ENCODE results near the gene GPD1. TPM values are rescaled to one million over a fixed set of nuclear protein-coding genes. Genes with fewer than 3 reads are reported as not detected.

Gene GPD1
- not detected in 2 replicates for total RNA-seq

GRCh38 chr12:50103767-50104321, at the start of gene GPD1:
GPD1 (plus strand) TSS chr12:50104008; CDS start chr12:50104051, 43 bp downstream.
- no peak for DNase-seq

- peak; percentile 68 for DNase-seq
Measured at GRCh38 chr12:50055831-50056638, 47.8 kb upstream of the GPD1 start.

DNA sequence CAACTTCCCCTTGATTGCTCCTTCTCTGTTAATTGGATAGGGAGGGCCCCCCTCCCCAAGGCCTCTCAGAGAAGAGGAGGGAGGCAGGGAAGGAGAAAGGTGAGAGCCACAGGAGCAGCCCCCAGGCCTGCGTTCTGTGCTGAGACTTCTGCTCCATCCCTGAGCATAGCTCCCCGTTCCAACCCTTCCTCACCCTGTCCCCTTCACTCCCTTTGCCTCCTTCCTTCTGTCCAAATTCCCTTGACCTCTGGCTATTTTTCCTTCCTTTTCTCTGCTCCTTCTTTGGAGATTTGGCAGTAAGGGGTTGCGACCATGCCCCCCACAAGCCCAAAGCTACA, 47.2 kb upstream of the GPD1 start:
- no peak for DNase-seq

DNA sequence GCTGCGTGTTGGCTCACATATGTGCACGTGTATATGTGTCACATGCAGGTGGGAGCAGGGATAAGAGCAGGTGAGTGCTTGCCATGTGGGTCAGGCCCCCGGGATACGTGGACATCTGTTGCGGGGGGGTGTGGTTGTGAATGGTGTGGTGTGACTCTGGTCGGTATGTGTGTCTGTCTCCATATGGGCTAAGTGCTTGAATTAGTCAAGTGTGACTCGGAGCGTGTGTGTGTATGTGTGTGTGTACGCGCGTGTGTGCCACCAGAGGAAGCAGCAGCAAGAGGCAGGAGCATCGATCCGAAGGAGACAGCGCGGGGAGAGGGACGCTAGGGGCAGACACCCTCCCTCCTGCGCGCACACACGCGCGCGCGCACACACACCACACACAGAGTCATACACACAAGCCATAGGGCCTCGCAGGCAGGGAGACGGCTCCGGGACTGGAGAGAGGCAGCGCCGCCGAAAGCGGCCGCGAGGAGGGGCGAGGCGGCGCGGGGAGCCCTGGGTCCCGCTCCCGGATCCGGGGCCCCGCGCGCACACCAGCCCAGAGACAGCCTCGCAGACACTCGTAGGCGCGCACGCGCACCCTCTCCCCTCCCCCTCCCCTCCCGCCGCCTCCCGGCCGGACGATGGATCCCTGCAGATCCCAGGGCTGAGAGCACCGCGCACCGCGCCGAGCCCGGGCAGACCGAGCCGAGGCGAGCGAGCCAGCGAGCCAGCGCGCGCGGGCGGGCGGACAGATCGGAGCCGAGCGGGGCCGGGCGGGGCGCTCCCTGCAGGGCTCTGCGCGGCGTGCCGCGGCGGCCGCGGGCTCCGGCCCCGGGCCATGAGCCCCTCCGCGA, 46.6 kb upstream of the GPD1 start, which contains the start of gene ASIC1:
ASIC1 (plus strand) TSS at position 597 of the 842 bp plus-strand sequence. CDS start 1,171 bp downstream, outside the sequence.
- DNase-seq = peak; percentile 69

DNA sequence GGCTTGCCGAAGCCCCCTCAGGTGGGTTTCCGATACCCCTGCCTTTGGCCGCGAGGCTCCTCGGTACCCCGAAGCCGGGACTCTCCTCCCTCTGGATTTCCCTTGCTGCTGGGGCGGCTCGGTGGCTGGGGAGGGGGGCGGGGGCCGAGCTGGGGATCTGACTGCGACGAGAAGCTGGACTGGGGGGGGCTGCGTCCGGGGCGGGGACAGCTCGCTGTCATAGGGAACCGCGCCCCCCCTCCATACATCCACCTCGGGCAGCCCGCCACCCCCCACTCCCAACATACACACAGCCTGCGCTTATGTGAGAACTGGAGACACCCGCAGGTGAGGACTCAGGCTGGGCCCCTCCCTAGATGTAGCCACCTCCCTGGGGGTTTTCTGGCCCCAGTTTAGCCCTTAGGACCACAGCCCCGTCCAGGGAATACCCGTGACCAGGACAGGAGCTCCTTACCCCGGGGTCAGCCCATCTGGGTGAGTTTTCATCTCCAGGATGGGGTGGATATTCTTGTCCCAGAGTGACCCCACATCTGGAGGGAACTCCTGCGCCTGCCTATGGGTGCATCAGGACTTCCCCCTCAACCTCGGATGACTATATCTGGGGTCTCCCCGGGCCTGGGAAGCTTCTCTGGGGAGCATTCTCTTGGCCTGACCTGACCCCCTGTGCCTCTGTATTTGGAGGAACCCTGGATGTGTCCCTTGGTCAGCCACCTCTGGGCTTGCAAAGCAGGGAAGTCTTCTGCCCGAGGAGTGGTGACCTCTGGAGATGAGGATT, 45.7 kb upstream of the GPD1 start:
- DNase-seq = no peak

- DNase-seq = no peak
Measured at GRCh38 chr12:50058743-50059312, 45.0 kb upstream of the GPD1 start.

DNA sequence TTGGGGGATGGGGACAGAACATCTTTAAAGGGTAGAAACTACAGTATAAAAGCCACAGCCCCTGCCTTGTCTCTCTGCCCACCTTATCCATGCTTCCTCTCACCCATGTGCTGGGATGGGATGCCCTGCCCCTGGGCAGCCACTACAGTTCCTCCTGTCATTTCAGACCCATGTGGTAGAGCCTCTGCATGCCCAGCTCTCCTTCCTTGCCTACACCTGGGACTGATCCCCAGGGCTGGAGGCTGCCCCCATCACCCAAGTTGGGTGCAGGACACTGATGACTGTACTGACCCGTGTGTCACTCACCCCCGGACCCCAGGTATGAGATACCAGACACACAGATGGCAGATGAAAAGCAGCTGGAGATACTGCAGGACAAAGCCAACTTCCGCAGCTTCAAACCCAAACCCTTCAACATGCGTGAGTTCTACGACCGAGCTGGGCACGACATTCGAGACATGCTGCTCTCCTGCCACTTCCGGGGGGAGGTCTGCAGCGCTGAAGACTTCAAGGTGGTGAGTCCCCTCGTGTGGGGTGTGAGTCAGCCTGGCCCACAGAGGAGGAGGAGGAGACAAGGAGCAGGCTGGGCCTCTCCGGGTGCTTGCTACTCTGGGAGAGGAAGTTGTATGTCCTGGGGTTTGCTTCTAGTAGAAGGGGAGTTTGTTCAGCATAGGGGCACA, 44.2 kb upstream of the GPD1 start:
- DNase-seq = no peak

DNA sequence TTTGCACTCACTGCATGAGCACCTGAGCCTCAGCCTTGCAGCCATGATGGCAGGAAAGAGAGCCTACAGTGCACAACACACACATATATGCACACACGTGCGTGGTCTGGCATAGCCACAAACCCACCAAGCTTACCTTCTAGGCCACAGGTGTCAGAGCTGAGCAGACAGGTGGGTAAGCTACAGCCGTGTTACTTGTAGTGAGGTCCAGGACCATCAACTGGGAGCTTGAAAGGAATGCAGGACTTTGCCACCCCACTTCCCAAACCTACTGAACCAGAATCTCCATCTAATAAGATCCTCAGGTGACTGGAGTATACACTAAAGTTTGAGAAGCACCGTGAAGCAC, 43.7 kb upstream of the GPD1 start:
- DNase-seq = no peak

DNA sequence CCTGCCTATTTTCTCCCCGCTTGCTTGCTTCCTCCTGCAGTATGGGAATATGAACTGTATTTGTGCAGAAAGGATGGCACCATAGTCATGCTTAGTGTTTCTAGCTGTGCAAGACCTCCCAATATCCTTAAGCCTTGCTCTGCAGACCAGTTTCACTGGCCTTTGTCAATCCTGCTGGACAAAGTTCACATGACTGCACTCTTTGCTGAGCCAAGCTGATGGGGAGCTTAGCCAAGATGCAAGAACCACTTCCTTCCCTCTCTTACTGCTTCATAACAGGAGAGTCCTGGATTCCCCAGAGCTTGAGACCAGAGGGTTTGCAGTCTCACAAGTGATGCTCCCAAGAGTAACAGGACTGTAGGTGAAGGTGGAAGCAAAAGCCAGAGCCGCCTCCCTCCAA, 42.6 kb upstream of the GPD1 start:
- peak; percentile 14 for DNase-seq

DNA sequence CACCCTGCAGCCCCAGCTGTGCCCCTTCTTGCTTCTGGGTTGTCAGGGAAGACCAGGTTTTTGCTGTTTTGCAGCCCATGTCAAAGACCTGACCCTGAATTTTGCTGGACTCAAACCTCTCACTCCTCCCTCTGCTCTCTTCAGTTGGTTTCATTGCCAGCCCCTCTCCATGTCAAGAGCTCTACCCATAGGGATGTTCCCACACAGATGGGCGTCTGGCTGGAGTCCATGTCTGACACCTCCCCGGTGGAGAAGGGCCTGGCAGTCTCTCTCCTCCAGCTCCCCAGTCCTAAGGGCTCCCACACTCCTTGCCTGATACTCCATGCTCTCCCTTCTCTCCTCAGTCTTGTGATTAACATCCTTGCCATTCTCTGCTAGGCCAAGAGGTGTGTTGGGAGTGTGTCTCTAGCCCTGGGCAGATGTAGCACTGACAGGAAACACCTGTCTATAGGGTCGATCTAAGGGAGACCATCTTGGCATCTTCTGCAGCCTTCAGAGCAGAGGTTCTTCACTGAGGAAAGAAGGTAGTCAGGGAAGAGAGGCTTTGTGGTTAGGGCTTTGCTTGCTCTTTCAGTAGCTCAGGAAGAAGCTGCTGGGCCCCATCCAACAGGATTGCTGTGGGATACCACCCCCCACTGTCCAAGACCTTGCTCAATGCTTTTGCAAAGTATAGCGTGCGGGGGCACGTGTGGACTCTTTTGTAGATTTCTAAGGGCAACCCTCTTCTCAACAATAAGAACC, 41.7 kb upstream of the GPD1 start:
- DNase-seq = no peak

GRCh38 chr12:50062728-50063460, 40.9 kb upstream of the GPD1 start:
- DNase-seq = no peak

DNA sequence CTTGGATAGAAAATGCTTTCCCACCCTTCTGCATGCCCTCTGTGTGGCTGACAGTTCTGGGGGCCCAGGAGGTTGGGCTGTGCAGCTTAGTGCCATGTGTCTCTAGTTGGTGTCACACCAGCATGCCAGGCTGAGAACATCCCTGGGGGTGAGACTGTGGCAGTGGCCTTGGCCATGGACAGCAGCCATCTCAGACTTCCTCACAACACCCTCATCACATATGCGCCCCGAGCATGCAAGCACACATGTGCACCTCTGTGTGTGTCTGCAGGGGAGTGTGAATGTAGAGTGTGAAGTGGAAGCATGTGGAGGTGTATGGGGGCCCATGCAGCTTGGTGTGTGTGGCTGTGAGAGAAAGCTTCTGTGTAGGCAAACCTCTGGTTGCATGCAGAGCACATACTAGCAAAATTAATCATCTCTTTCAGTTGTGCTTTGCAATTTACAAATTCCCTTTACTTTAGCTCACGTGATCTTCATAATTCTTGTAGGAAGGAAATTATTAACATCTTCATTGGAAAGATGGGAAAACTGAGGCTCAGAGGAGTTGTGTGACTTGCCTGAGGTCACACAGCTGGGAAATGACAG, 38.0 kb upstream of the GPD1 start:
- no peak for DNase-seq

DNA sequence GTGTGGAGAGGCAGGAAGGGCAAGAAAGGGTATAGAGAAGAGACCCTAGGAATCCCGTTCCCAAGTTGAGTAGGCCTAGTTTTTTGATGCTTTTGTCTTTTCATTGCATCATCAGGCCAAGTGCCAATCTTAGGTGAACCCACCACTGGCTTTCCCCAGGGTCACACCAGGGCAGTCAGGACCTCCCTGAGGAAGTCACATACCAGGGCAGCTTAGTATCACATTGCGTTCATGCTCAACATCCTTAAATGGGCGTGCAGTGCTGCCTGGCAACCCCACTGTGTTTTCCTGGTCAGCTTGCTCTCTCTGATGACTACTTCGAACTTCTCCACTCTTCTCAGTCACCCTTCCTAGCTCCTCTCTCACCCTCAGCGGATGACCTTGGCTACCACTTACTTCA, 37.4 kb upstream of the GPD1 start:
- DNase-seq = no peak

DNA sequence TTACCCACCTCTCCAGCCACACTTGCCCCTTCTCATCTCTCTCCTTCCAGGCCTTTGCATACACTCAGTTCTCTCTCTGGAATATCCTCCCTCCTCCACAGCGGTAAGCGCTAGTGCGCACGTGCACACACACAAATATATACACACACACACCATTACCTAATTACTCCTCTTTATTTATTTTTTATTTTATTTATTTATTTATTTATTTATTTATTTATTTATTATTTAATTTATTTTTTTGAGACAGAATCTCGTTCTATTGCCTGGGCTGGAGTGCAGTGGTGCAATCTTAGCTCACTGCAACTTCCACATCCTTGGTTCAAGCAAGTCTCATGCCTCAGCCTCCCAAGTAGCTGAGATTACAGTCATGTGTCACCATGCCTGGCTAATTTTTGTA, 34.7 kb upstream of the GPD1 start:
- no peak for DNase-seq

GRCh38 chr12:50069539-50069938, 34.3 kb upstream of the GPD1 start:
- DNase-seq = no peak

- DNase-seq = peak; percentile 91
Measured at GRCh38 chr12:50070314-50071060, 33.3 kb upstream of the GPD1 start.

DNA sequence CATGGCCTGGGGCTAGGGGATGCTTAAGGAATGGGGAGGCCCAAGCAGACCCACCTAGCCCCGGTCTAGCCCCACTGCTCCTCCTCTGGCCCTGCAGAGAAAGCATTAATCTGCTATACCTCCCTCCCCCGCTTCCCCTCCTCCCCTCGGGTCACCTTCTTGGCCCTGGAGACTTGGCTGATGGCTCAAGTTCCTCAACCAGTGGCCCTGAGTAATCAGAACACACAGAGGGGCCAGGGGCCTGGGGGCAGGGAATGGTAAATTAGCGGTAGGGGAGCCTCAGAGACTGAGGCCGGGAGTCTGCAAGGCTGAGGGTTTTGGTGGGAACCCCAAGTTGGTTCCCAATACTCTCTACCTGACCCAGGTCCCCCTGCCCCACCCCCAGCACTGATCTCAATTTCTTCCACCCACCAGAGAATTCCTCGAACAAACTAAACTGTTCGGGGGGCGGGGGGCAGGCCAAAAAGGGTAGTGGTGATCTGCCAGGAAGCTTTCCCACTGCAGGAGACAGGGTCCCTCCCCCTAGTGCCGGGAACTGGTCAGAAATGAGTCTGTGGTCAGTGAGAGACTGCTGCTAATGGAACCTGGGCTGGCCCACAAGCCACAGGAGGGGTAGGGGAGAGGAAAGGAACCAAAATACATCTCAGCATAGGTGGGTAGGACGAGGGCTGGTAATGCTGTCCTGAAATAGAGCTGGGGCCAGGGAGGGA, 31.5 kb upstream of the GPD1 start:
- DNase-seq = no peak

- DNase-seq = no peak
Measured at GRCh38 chr12:50073206-50073605, 30.6 kb upstream of the GPD1 start.

DNA sequence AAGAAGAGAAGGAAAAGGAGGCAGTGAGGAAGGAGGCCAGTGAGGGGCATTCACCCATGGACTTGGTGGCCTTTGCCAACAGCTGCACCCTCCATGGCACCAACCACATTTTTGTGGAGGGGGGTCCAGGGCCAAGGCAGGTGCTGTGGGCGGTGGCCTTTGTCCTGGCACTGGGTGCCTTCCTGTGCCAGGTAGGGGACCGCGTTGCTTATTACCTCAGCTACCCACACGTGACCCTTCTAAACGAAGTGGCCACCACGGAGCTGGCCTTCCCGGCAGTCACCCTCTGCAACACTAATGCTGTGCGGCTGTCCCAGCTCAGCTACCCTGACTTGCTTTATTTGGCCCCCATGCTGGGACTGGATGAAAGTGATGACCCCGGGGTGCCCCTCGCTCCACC, 30.1 kb upstream of the GPD1 start:
- no peak for DNase-seq

Measured in dermis blood vessel endothelial cell (primary cell).